ENCODE measurements around the gene SLC25A31.
A peak's percentile ranks its signal among the peaks of the same experiment; 100 is the strongest.

SLC25A31 gene

DNA sequence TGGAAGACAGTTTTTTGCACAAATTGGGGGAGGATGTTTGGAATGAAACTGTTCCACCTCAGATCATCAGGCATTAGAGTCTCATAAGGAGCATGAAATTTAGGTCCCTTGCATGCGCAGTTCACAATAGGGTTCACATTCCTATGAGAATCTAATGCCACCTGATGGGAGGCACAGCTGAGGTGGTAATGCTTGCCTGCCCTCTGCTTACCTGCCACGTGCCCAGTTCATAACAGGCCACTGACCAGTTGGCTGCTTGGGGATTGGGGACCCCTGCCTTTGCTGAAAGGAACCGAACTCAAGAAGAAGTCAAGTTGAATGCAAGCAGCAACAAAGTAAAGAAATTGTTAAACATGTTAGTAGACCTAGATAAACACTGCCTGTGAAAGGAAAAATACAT lies 47.3 kb downstream of the SLC25A31 start:
- DNase-seq (ENCODE audit: low spot score) (no peak), FAIRE-seq (no peak)

- no peak for DNase-seq (ENCODE audit: low spot score)
- no peak for FAIRE-seq
These were observed 47.9 kb downstream of the SLC25A31 start for GRCh38 chr4:127778102-127778501.

DNA sequence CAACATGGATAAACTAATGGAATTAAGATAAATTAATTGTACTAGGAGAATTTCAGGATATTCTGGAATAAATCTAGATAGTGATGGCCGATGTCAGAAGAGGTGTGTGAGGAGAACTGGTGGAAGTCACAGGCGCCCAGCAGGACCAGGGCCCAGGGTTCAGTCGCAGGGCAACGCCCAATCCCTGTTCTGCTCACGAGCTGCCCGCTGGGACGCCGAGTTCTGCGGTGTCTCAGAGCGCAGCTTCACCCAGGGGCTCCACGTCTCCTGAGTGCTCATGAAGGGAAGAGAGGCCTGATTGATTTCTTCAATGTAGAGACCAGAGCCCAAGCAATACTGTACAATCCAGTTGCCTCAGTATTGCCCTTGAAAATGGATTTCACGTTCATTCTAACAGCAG lies 50.4 kb downstream of the SLC25A31 start:
- no peak for DNase-seq (ENCODE audit: low spot score)
- no peak for FAIRE-seq

- FAIRE-seq = no peak
- no peak for DNase-seq (ENCODE audit: low spot score)
These were observed 51.3 kb downstream of the SLC25A31 start for GRCh38 chr4:127781300-127782024.

DNA sequence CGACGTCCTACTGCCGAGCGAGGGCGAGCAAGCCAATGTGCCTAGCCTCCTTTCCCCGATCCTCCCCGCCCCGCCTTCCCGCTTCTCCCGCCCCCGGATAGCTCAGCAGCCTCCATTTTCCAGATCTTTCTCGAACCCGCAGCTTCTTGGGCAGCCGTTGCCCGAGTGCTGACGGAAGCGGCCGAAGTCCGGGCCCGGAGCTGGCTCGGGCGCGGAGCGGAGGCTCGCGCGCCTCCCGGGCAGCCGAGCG lies 51.8 kb downstream of the SLC25A31 start:
- no peak for DNase-seq (ENCODE audit: low spot score)
- no peak for FAIRE-seq

- FAIRE-seq (no peak), DNase-seq (ENCODE audit: low spot score) (no peak)
These were observed 52.2 kb downstream of the SLC25A31 start, which contains the start of gene HSPA4L for GRCh38 chr4:127782275-127783025. Gene HSPA4L (plus strand): TSS chr4:127782322. CDS start chr4:127782551, 229 bp downstream.

DNA sequence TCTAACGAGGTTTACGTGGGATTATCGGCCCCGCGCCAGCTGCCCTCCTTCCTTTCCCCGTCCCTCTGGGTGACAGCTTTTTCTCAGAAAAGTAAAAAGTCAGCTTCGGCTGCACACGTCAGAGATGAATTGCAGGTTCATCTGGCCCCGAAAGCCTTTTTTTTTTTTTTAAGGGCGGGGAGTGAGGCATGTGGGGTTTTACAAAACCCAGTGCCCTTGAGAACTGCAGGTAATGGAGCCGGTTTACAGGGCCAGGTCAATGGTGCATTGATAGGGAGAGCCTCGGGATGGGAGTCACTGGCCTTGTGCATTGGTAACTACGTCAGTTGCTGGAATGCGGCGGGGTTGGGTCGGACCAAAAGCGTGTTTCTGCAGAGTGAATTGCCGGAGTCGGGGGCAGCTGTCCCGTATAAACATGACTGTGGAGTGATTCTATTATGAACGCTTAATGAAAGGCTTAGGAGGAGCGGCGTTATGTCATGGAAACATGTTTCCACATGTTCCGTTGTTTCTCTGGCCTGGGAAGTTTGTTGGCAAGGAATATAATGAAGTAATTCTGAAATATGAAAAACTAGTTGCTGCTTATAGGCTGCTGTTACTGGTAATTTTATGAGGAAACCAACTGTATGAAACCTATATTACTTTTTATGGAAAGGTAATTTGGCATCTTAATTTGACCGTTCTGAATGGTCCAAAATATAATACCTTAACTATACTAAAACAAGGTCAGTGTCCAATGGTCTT lies 53.0 kb downstream of the SLC25A31 start:
- FAIRE-seq = no peak
- no peak for DNase-seq (ENCODE audit: low spot score)

DNA sequence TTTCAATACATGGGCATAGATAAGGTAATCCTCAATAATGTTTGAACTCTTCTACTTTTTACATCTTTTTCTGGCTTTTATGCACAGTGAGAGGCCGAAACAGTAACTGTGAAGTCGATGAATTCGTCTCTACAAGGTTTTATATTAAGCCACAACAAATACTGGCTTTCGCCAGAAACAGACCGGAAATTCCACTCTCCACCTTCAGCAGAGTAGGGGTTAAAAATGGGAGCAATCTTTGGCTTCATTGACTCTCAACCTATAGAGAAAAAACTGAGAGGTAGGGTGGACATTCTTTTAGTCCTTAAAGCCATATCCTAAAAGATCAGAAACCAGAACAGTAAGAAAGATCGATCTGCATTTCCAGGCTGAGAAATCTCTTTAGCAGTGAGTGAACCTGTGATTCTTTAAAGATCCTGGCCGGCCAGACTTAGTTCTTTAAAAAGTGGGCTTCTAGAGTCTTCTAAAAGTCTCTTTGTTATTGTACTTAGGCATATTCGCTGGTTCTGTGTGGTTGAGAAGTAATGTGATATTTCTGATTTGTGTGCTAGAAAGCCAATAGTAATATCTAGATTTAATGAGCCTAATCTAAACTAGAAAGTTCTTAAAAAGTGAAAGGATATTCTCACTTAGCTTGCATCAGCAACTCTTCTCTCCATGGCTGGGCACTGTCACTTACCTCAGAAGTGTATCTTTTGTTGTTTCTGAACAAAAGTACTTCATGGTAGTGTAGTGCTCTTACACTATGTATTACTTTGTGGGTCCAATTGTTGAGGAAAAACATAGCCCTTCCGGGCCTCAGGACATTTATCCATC lies 54.0 kb downstream of the SLC25A31 start:
- DNase-seq (ENCODE audit: low spot score) (no peak), FAIRE-seq (no peak)

GRCh38 chr4:127788517-127788916 lies 58.3 kb downstream of the SLC25A31 start:
- FAIRE-seq (no peak), DNase-seq (ENCODE audit: low spot score) (peak; percentile 7)

DNA sequence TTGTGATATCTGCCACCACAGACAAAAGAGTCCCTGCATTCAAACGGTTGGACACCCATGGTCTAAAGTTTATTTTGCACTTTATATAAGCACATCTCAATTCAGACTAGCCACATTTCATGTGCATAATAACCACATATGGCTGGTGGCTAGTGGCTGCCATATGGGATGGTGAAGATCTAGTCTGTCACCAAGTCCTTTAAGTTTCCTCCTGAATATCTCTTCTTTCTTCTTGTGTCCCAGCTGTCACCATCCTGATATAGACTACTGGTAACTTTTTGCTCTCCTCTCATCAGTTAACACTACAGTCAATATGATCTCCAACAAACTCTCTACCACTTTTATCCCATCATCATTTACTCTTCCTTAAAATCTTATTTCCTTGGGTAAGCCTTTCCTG lies 61.2 kb downstream of the SLC25A31 start:
- FAIRE-seq = no peak
- no peak for DNase-seq (ENCODE audit: low spot score)

DNA sequence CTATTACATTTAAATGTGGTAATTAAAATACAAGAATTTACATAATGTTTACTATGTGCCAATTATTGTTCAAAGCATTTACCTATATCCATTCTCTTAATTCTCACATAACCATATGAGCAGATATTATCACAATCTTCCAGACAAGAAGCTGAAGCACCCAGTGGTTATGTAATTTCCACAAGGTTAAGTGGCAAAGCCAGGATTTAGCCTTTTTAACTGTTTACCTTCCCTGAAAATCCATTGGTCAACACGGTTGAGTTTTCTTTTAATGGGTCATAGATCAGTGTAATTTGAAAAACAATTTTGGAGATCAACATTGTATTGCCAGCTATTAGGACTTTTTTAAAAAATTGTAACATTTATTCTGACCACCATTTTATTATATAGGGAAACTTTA lies 63.3 kb downstream of the SLC25A31 start:
- FAIRE-seq (no peak), DNase-seq (ENCODE audit: low spot score) (no peak)

DNA sequence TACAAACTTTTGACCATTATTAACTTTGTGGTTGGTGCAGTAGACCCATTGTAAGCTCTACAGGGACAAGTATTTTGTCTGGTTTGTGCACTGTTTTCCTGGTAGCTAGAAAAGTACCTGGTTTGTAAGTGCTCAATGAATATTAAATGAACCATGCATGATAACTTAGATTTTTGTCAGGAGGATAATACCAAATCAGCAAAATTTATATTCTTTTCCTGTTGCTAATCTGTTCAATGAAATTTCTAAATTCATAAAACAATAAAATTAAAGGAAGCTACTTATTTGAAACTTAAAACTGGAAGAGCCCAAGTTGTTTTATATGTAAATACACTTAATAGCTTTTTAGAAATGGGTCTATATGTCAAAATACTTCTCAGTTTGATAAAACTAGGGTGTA lies 69.5 kb downstream of the SLC25A31 start:
- no peak for DNase-seq (ENCODE audit: low spot score)
- FAIRE-seq = no peak

DNA sequence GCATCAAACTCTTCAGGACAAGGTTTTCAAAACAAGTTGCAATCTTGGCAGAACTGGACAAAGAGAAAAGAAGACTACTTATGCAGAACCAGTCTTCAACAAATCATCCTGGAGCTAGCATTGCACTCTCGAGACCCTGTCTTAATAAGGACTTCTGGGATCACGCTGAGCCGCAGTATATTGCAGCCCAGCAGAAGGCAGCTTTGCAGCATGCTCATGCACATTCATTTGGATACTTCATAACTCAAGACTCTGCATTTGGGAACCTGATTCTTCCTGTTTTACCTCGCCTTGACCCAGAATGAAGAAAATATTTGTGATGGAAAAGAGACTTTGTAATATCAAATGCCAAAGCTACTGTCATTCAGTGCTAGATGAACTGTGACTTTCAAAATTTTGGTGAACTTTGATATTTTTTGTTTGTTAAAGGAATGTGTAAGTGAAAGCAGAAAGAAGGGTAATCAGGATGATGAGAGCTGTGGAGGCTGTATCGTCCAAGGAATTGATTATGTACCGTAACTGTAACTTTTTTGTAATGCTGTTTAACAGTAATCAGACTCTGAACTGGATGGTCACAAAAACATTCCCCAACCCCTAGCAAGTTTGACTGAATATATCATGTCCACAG lies 79.1 kb downstream of the SLC25A31 start:
- DNase-seq (ENCODE audit: low spot score) = no peak
- FAIRE-seq = no peak

GRCh38 chr4:127810551-127810950 lies 80.4 kb downstream of the SLC25A31 start:
- FAIRE-seq = no peak
- DNase-seq (ENCODE audit: low spot score) = no peak

- no peak for FAIRE-seq
These were observed 92.2 kb downstream of the SLC25A31 start for GRCh38 chr4:127822430-127822829.

More at GRCh38 chr4:127822430-127822829, 92.2 kb downstream of the SLC25A31 start:
- no peak for DNase-seq (ENCODE audit: low spot score)
